Measurements from ENCODE around the gene TMX1.
"Not testable (repeated sequence)": the region's sequence is repeated elsewhere in the genome, so short reads cannot be mapped to it uniquely, and the experiment has no call there.

DNA sequence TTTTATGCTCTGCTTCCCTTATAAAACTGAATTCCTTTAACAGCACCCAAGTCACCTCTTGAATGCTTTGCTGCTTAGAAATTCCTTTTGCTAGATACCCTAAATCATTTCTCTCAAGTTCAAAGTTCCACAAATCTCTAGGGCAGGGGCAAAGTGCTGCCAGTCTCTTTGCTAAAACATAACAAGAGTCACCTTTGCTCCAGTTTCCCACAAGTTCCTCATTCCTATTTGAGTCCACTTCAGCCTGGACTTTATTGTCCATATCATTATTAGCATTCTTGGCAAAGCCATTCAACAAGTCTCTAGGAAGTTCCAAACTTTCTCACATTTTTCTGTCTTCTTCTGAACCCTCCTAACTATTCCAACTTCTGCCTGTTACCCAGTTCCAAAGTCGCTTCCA, 16.6 kb upstream of the TMX1 start:
- not testable (repeated sequence) for TF ChIP-seq POLR2A (IDR thresholded peaks at IDR 0.05)
- TF ChIP-seq, protein P1, sequence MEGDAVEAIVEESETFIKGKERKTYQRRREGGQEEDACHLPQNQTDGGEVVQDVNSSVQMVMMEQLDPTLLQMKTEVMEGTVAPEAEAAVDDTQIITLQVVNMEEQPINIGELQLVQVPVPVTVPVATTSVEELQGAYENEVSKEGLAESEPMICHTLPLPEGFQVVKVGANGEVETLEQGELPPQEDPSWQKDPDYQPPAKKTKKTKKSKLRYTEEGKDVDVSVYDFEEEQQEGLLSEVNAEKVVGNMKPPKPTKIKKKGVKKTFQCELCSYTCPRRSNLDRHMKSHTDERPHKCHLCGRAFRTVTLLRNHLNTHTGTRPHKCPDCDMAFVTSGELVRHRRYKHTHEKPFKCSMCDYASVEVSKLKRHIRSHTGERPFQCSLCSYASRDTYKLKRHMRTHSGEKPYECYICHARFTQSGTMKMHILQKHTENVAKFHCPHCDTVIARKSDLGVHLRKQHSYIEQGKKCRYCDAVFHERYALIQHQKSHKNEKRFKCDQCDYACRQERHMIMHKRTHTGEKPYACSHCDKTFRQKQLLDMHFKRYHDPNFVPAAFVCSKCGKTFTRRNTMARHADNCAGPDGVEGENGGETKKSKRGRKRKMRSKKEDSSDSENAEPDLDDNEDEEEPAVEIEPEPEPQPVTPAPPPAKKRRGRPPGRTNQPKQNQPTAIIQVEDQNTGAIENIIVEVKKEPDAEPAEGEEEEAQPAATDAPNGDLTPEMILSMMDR (IDR thresholded peaks at IDR 0.05) = not testable (repeated sequence)

All from uterus (tissue), 2 donors.